Smooth muscle cell (in vitro differentiated cells): ENCODE data around the gene CEP104. TPM values are rescaled to one million over a fixed set of nuclear protein-coding genes. Genes with fewer than 3 reads are reported as not detected.

Experiments
- DNase-seq: peaks from one replicate; lab custom pipeline; 2025; ENCODE audit not compliant: unreplicated experiment; lab: John Stamatoyannopoulos, UW
- H2AFZ ChIP-seq: fragments of 200-600 bp; sonication (generic); 2 replicates; pipeline ENCODE4 v1.6.0; 2016; ENCODE audit warnings: antibody characterized with exemption, low read depth, mild to moderate bottlenecking
- H3F3A ChIP-seq: fragments of 200-600 bp; sonication (generic); 2 replicates; pipeline ENCODE4 v1.6.0; 2017; ENCODE audit warnings: antibody characterized with exemption, low read depth
- H3K27ac ChIP-seq: fragments of 200-600 bp; sonication (generic); 2 replicates; pipeline ENCODE4 v1.5.1; 2016; ENCODE audit warnings: low read depth, mild to moderate bottlenecking
- H3K27me3 ChIP-seq: fragments of 200-600 bp; sonication (generic); 2 replicates; pipeline ENCODE4 v1.6.1; 2016; ENCODE audit warnings: low read depth, mild to moderate bottlenecking
- H3K36me3 ChIP-seq: fragments of 200-600 bp; sonication (generic); 2 replicates; pipeline ENCODE4 v1.5.1; 2016; ENCODE audit warnings: low read depth
- H3K4me1 ChIP-seq: fragments of 200-600 bp; sonication (generic); 2 replicates; pipeline ENCODE4 v1.5.1; 2016; ENCODE audit warnings: low read depth
- H3K4me2 ChIP-seq: fragments of 200-600 bp; sonication (generic); 2 replicates; pipeline ENCODE4 v1.6.0; 2016; ENCODE audit warnings: mild to moderate bottlenecking
- H3K4me3 ChIP-seq: fragments of 200-600 bp; sonication (generic); 2 replicates; pipeline ENCODE4 v1.5.1; 2016; ENCODE audit warnings: mild to moderate bottlenecking
- H3K79me2 ChIP-seq: fragments of 200-600 bp; sonication (generic); 2 replicates; pipeline ENCODE4 v1.6.0; 2016; ENCODE audit warnings: low read depth, mild to moderate bottlenecking
- H3K9ac ChIP-seq: fragments of 200-600 bp; sonication (generic); 2 replicates; pipeline ENCODE4 v1.6.0; 2016; ENCODE audit warnings: low read depth
- H3K9me3 ChIP-seq: fragments of 200-600 bp; sonication (generic); replicated peaks from 2 replicates; pipeline ENCODE4 v1.5.1; 2016; ENCODE audit warnings: low read depth
- H4K20me1 ChIP-seq: fragments of 200-600 bp; sonication (generic); 2 replicates; pipeline ENCODE4 v1.6.0; 2016; ENCODE audit warnings: low read depth
- CTCF ChIP-seq: fragments of 200-600 bp; sonication (generic); IDR thresholded peaks from 2 replicates; pipeline ENCODE4 v1.5.1; 2017; ENCODE audit warnings: borderline replicate concordance, mild to moderate bottlenecking, antibody characterized with exemption; ENCODE audit not compliant: insufficient read depth, poor library complexity, severe bottlenecking
- WGBS: methylation state at CpG from one replicate; pipeline ENCODE4 v1.1.7; 2016; ENCODE audit warnings: low lambda C conversion rate; 5-methylcytosine and 5-hydroxymethylcytosine counted together
- polyA plus RNA-seq: library from polyadenylated mRNA; unstranded; fragments of >200 nt; fragmentation: Nextera tagmentation; extraction: Ambion mirVana; gene quantifications from 2 replicates; pipeline ENCODE4 v1.2.1, GENCODE V29; 2016
- total RNA-seq: library from RNA; depleted of rRNA; stranded (reverse); fragments of >200 nt; gene quantifications from 2 replicates; pipeline ENCODE4 v1.2.3, GENCODE V29; 2014

The CEP104 gene
- total and polyA plus RNA-seq, 2 experiments from 2014 or later: 16.8 to 25.4 TPM

- no peak overlapping the region for H3K27ac ChIP-seq
- no peaks in the 10 kb centered on the region for H3K79me2 ChIP-seq
- no peak for DNase-seq
- H2AFZ ChIP-seq: no peak overlapping the region
- H3K9me3 ChIP-seq: no peaks in the 10 kb centered on the region
- no peaks in the 10 kb centered on the region for H4K20me1 ChIP-seq
- TF ChIP-seq CTCF: no peak
- H3K4me2 ChIP-seq: no peak overlapping the region
- no peaks in the 10 kb centered on the region for H3K36me3 ChIP-seq
- peaks cover 3% of the 10 kb centered on the region for H3F3A ChIP-seq
- H3K27me3 ChIP-seq: no peaks in the 10 kb centered on the region
- H3K4me1 ChIP-seq: peaks cover 8% of the 10 kb centered on the region
- H3K9ac ChIP-seq: no peak overlapping the region
- H3K4me3 ChIP-seq: no peak overlapping the region
- 91% methylated on average over 16 of the region's 16 CpGs for WGBS
These were observed 86.8 kb downstream of the CEP104 start for GRCh38 chr1:3770047-3770765.

- Histone ChIP-seq H3K79me2 (no peaks in the 10 kb centered on the region), H2AFZ (no peak overlapping the region), H4K20me1 (no peaks in the 10 kb centered on the region), H3K27me3 (no peaks in the 10 kb centered on the region), H3K4me3 (no peak overlapping the region), H3K9ac (no peak overlapping the region), H3K9me3 (no peaks in the 10 kb centered on the region), H3F3A (peaks cover 3% of the 10 kb centered on the region), H3K27ac (no peak overlapping the region), H3K36me3 (no peaks in the 10 kb centered on the region), H3K4me1 (peaks cover 2% of the 10 kb centered on the region), H3K4me2 (no peak overlapping the region)
- 95% methylated on average over 22 of the region's 22 CpGs for WGBS
- TF ChIP-seq CTCF: no peak
- DNase-seq: no peak
These were observed 88.1 kb downstream of the CEP104 start for GRCh38 chr1:3768811-3769390.

- Histone ChIP-seq H3K4me3 (no peak overlapping the region), H3K27me3 (no peaks in the 10 kb centered on the region), H3K9me3 (no peaks in the 10 kb centered on the region), H3K27ac (no peak overlapping the region), H3K79me2 (no peaks in the 10 kb centered on the region), H2AFZ (no peak overlapping the region), H4K20me1 (no peaks in the 10 kb centered on the region), H3K36me3 (no peaks in the 10 kb centered on the region), H3K4me2 (no peak overlapping the region), H3K9ac (no peak overlapping the region), H3K4me1 (peaks cover 2% of the 10 kb centered on the region), H3F3A (no peaks in the 10 kb centered on the region)
- 88% methylated on average over 17 of the region's 17 CpGs for WGBS
- no peak for TF ChIP-seq CTCF
- no peak for DNase-seq
These were observed 89.6 kb downstream of the CEP104 start for GRCh38 chr1:3767328-3767925.
